Mucosa of rectum (tissue), 2 donors: ENCODE data around the gene MOGAT3.

Experiments
- H3K27ac ChIP-seq, 2 donors: one replicate each; pipeline ENCODE4 v1.7.0; 2013; ENCODE audit warnings: inconsistent platforms in 2 of 2, low read depth in 2 of 2, low read length in 2 of 2
- H3K27me3 ChIP-seq, 2 donors: one replicate each; pipeline ENCODE4 v1.7.0; 2013; ENCODE audit warnings: low read length in 2 of 2; ENCODE audit not compliant: control insufficient read depth in 2 of 2, insufficient read depth in 2 of 2
- H3K36me3 ChIP-seq, 2 donors: one replicate each; pipeline ENCODE4 v1.7.0; 2013; ENCODE audit warnings: low read length in 2 of 2; ENCODE audit not compliant: control insufficient read depth in 2 of 2, insufficient read depth in 2 of 2
- H3K4me1 ChIP-seq, 2 donors: one replicate each; pipeline ENCODE4 v1.7.0; 2013; ENCODE audit warnings: low read length in 2 of 2, mild to moderate bottlenecking in 1 of 2; ENCODE audit not compliant: control insufficient read depth in 2 of 2, insufficient read depth in 2 of 2
- H3K4me3 ChIP-seq, 2 donors: one replicate each; pipeline ENCODE4 v1.7.0; 2013; ENCODE audit warnings: low read length in 2 of 2
- H3K9ac ChIP-seq, 2 donors: one replicate each; pipeline ENCODE4 v1.7.0; 2013; ENCODE audit warnings: low read length in 2 of 2, low read depth in 1 of 2, mild to moderate bottlenecking in 1 of 2
- H3K9me3 ChIP-seq, 2 donors: one replicate each; pipeline ENCODE4 v1.7.0; 2013; ENCODE audit warnings: low read length in 2 of 2; ENCODE audit not compliant: control insufficient read depth in 2 of 2
- donor health status: healthy.
- donor health status: Normal muscosa, but diverticular disease.

Gene MOGAT3

DNA sequence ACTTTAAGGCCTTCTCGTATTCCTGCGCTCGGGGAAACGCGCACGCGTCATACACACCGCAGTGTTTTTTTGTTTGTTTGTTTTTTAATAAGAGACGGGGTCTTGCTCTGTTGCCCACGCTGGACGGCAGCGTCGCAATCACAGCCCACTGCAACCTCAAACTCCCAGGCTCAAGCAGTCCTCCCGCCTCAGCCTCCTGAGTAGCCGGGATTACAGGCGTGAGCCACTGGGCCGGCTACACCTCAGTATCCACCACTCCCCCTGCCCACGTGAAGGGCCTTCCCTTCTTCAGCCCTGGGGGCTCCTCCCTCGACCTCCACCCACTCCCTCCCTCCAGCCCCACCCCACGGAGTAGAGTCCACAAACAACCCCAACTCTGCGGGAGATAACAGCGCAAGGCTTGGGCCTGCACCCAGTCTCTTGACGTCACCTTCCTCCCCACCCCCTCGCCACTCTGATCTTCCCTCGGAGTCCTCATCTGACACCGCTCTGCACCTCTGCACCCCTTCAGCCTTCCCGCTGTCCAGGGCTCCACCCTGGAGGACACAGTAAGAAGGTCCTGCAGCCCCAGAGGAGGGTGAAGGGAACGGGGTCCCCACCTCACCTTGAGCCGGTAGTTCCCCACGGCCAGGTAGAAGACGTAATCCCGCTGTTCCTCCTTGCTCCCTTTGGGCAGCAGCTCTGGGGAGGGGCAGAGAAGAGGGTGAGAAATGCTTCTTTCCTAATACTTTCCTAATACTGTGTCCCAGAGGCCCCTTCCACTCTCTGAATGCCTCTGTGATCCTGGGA lies 39.6 kb upstream of the MOGAT3 start:
- H3K27ac ChIP-seq = no peak overlapping the region

DNA sequence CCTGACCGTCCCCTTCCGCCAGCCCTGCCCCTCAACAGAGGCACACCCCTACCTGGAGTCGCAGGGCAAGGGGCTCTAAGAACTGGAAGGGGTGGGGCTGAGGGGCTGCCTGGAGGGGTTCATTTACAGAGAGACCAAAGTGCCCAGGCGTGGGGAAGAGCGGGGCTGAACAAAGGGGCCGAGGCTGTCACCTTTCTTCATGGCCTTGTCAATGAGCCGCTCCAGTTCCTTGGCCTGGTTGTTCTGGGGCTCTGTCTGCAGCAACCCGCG lies 39.0 kb upstream of the MOGAT3 start:
- H3K9me3 ChIP-seq = no peaks in the 10 kb centered on the region
- H3K4me3 ChIP-seq = no peak overlapping the region
- no peaks in the 10 kb centered on the region for H3K27me3 ChIP-seq
- H3K36me3 ChIP-seq = peaks cover 24% of the 10 kb centered on the region in 2 donors
- peak overlapping the region in 1 of 2 donors; percentile 26 for H3K27ac ChIP-seq
- peaks cover 30 to 52% of the 10 kb centered on the region in 2 donors for H3K4me1 ChIP-seq
- H3K9ac ChIP-seq = no peak overlapping the region

More for the DNA sequence above, 39.6 kb upstream of the MOGAT3 start:
- Histone ChIP-seq H3K4me1 (peaks cover 30 to 51% of the 10 kb centered on the region in 2 donors), H3K9me3 (no peaks in the 10 kb centered on the region), H3K27me3 (no peaks in the 10 kb centered on the region), H3K4me3 (no peak overlapping the region), H3K9ac (no peak overlapping the region), H3K36me3 (peaks cover 24% of the 10 kb centered on the region in 2 donors)

DNA sequence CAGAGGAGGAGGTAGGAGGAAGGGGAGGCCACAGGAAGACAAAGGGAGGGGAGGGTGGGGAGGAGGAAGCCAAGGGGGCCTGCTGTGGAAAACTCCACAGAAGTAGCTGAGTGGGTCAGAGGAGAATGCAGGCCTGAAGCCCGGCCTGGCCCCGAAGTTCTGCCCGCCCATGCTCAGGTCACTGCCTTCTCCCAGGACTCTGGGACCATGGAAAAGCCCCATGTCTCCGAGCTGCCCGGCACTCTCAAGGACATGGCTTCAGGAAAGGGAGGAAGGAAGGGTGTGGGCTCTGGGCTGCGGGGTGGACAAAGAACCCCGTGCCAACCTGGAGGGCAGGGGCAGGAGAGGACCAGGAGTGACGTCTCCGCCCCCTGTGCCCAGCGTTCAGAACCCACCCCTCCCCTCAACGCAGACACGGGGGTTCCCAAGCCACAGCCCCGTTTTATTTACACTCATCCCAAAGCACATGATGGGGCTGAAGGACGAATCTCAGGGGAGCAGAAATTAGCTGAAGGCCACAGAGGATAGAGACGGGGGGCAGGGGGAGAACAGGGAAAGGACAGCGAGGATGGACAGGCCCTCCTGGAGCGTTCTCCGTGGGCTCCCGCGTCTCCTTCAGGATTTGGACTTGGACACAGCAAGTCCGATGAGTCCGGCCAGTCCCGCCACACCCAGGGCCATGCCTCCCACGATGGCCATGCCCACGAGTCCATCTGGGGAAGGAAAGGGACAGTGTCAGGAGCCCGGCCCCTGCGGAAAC lies 38.5 kb upstream of the MOGAT3 start:
- H3K9me3 ChIP-seq = no peaks in the 10 kb centered on the region
- peaks cover 24% of the 10 kb centered on the region in 2 donors for H3K36me3 ChIP-seq
- H3K4me3 ChIP-seq = no peak overlapping the region
- no peaks in the 10 kb centered on the region for H3K27me3 ChIP-seq
- H3K9ac ChIP-seq = no peak overlapping the region
- H3K4me1 ChIP-seq = peaks cover 30 to 54% of the 10 kb centered on the region in 2 donors
- H3K27ac ChIP-seq = peak overlapping the region in 1 of 2 donors; percentile 58

DNA sequence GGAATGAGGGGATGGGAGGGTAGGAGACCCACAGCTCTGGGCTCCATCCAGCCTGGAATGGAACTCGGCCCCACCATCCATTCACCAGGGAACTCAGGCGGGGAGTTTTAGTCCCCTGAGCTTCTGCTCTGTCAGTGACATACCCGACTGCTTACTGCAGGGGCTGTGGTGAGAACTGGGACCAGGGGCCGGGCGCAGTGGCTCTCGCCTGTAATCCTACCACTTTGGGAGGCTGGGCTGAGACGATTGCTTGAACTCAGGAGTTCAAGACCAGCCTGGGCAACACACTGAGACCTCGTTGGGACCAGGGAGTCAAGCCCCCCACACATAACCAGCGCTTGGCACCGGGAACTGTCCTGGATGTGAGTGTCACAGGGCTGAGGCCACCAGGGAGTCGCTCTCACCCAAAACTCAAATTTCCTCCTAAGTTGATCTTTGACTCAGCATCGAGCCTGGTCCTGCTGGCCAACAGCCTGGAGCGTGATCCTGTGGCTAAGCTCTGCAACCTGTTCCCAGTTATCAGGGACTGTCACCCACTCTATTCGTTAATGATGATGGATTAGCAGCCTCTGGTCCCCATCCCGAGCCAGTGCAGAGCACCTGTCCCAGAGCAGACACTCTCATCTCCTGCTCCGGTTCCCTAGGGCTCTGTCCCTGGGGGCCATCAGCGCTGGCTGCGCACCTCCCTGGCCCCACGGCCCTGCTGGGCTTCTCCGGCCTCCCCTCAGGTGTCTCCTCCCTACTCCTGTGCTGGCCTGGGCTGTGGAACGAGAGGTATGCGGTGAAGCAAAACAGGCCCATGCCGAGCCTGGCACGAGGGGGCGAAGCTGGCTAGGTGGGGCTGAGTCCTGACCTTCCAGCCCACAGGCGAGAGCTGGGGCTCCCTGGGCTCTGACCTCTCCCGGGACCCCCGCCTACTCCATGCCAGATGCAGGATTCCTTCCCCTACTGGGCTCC lies 37.7 kb upstream of the MOGAT3 start:
- Histone ChIP-seq H3K4me1 (peaks cover 23 to 47% of the 10 kb centered on the region in 2 donors), H3K27ac (peak overlapping the region; percentile 58 to 84), H3K27me3 (no peaks in the 10 kb centered on the region), H3K36me3 (peaks cover 24% of the 10 kb centered on the region in 2 donors), H3K9me3 (no peaks in the 10 kb centered on the region), H3K9ac (no peak overlapping the region), H3K4me3 (no peak overlapping the region)

DNA sequence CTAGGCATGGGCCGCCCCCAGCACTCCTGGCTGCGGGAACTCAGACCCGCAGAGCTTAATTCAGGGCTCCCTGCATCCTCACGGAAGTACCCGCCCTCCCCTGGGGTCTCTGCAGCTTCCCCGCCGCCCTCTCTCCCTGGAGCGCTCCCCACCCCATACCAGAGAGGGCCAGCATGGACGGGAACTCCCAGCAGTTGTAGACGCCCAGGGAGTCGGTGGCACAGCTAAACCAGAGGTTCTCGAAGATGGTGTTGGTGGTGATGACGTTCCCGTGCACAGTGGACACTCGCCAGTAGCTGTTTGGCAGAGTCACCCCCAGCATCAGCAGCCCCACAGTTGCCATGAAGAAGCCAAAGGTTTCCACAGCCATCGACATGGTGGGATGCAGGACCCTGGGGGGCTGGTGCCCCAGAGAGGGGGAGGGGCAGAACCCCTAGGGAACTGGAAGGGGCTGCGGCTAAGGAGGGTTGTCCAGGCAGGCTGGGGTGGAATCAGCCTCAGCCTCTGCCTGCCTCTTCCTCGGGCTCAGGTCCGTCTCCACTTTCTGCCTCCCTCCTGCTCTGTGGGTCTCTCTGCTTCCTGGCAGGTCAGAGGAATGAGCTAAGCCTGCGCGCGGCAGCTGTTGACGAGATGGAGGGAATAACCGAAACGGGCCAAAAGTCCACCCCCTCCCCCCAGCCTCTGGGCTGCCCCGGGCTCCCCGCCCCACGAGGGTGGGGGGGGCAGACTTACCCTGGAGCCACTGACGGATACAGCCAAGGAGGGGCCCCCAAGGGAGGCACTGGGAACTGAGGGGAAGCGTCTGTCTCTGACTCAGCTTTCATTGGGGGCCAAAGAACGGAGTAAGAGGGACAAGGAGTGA lies 36.6 kb upstream of the MOGAT3 start, which contains the start of gene CLDN15:
Gene CLDN15, minus strand, starts transcription at position 597 of the 862 bp plus-strand sequence. Its CDS starts 221 bp downstream, at position 376.
- no peaks in the 10 kb centered on the region for H3K9me3 ChIP-seq
- H3K4me3 ChIP-seq = peak within 1 kb of the TSS; percentile 62 to 63
- H3K4me1 ChIP-seq = peaks cover 25 to 45% of the 10 kb centered on the region in 2 donors
- H3K27ac ChIP-seq = peak within 1 kb of the TSS; percentile 58 to 84
- H3K27me3 ChIP-seq = no peaks in the 10 kb centered on the region
- H3K9ac ChIP-seq = peak within 1 kb of the TSS; percentile 66 to 74
- peaks cover 20 to 24% of the 10 kb centered on the region in 2 donors for H3K36me3 ChIP-seq

DNA sequence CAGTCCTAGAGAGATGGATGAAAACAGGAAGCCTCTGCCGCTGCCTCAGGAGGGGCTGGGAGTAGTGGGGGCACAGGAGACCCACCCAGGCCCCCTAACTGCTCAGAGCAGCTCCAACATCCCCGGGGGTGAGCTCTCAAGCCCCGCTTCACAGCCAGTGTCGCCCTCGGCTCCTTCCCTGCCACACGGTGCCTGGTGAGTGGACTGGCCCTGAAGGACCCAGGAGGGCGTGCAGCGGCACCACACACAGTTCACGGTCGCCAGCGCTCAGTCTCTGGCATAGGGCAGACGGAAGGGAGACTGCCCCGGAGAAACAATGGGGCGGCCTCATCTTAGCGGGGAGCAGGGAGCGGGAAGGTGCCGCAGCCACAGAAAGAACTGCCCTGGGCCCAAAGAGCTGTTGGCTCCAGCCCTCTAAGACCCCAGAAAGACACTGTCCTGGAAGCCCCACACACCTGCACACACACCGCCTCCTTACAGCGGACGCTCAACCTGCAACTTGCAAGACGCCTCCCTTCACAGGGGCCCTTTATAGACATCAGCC lies 35.5 kb upstream of the MOGAT3 start:
- H3K36me3 ChIP-seq = peaks cover 19 to 20% of the 10 kb centered on the region in 2 donors
- H3K27ac ChIP-seq = peak overlapping the region; percentile 58 to 84
- peak overlapping the region; percentile 66 to 74 for H3K9ac ChIP-seq
- peak overlapping the region; percentile 62 to 63 for H3K4me3 ChIP-seq
- no peaks in the 10 kb centered on the region for H3K9me3 ChIP-seq
- H3K27me3 ChIP-seq = no peaks in the 10 kb centered on the region
- peaks cover 33 to 53% of the 10 kb centered on the region in 2 donors for H3K4me1 ChIP-seq

DNA sequence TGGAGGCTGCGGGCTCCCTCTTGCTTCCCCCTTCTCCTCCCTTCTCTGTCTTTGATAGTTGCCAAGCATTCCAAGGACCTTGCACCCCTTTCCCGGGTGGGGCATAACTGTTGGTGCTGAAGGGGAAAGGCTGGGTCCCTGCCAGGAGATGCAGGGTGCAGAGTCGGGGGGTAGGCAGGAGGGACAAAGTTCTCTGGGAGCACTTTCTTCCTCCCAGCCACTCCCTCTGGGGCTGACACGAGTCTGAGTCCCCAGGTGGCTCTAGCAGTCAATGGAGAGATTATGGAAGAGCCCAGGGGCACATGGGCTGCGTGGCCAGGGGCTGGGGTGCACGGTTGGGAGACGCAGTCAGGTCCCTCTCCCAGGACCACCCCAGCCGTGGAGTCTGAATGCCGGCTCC lies 34.7 kb upstream of the MOGAT3 start:
- Histone ChIP-seq H3K9me3 (no peaks in the 10 kb centered on the region), H3K36me3 (peaks cover 15% of the 10 kb centered on the region in 2 donors), H3K27me3 (no peaks in the 10 kb centered on the region), H3K27ac (peak overlapping the region; percentile 58 to 84), H3K4me3 (peak overlapping the region; percentile 62 to 63), H3K9ac (peak overlapping the region; percentile 66 to 74), H3K4me1 (peaks cover 33 to 48% of the 10 kb centered on the region in 2 donors)

DNA sequence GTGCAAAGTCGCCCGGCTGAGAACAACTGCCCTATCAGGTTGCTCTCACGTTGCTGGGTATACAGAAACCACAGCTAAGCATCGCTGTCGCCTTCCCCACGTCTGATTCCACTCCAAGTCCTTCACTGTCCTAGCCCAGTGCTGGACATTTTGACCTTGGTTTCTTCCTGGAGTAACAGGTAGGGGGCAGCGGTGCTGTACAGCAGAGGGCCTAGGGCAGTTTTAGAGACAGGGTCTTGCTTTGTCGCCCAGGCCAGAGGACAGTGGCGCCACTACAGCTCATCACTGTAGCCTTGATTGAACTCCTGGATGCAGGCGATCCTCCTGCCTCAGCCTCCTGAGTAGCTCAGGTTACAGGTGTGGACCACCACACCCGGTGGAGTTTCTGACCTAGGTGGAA lies 34.2 kb upstream of the MOGAT3 start:
- Histone ChIP-seq H3K27me3 (no peaks in the 10 kb centered on the region), H3K4me3 (peak overlapping the region in 1 of 2 donors; percentile 28), H3K27ac (peak overlapping the region; percentile 58 to 84), H3K9me3 (no peaks in the 10 kb centered on the region), H3K36me3 (peaks cover 10 to 14% of the 10 kb centered on the region in 2 donors), H3K4me1 (peaks cover 33 to 47% of the 10 kb centered on the region in 2 donors), H3K9ac (peak overlapping the region in 1 of 2 donors; percentile 66)

DNA sequence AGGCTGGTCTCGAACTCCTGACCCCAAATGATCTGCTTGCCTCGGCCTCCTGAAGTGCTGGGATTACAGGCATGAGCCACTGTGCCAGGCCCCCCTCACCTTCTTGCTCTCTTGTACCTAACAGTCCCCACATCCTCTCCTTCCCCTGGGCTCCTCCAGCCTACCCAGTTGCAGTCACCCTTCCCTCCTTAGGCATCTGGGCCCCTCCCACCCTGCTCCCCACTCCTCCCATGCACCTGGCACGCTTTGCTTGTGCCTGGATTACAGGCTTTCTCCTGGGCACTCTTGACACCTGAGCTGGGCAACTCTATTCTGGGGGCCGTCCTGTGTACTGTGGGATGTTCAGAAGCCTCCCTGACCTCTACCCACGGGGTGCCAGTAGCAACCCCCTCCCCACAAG lies 33.8 kb upstream of the MOGAT3 start:
- peak overlapping the region in 1 of 2 donors; percentile 28 for H3K4me3 ChIP-seq
- no peaks in the 10 kb centered on the region for H3K27me3 ChIP-seq
- no peaks in the 10 kb centered on the region for H3K9me3 ChIP-seq
- peak overlapping the region in 1 of 2 donors; percentile 66 for H3K9ac ChIP-seq
- H3K36me3 ChIP-seq = peaks cover 6 to 10% of the 10 kb centered on the region in 2 donors
- peaks cover 33 to 47% of the 10 kb centered on the region in 2 donors for H3K4me1 ChIP-seq
- peak overlapping the region; percentile 58 to 84 for H3K27ac ChIP-seq
